HUES6 (cell line): ENCODE data around the gene SLX1A.
"Not testable (repeated sequence)": the region's sequence is repeated elsewhere in the genome, so short reads cannot be mapped to it uniquely, and the experiment has no call there.

Source experiments
- H3K27ac ChIP-seq: 2 replicates; pipeline ENCODE4 v1.7.0; 2013; ENCODE audit warnings: low read depth, mild to moderate bottlenecking, low read length, inconsistent platforms
- H3K27me3 ChIP-seq: 2 replicates; pipeline ENCODE4 v1.6.1; 2013; ENCODE audit warnings: low read length; ENCODE audit not compliant: control insufficient read depth, insufficient read depth
- H3K36me3 ChIP-seq: 2 replicates; pipeline ENCODE4 v1.6.1; 2013; ENCODE audit warnings: low read length; ENCODE audit not compliant: control insufficient read depth, insufficient read depth
- H3K4me1 ChIP-seq: 2 replicates; pipeline ENCODE4 v1.6.1; 2013; ENCODE audit warnings: low read length; ENCODE audit not compliant: control insufficient read depth, insufficient read depth
- H3K4me3 ChIP-seq: 2 replicates; pipeline ENCODE4 v1.5.1; 2013; ENCODE audit warnings: low read depth, low read length
- H3K9ac ChIP-seq: one replicate; pipeline ENCODE4 v1.6.1; 2013; ENCODE audit warnings: mild to moderate bottlenecking, low read length
- H3K9me3 ChIP-seq: 2 replicates; pipeline ENCODE4 v1.6.1; 2013; ENCODE audit warnings: low read depth, low read length; ENCODE audit not compliant: control insufficient read depth, insufficient read depth

Gene SLX1A

DNA sequence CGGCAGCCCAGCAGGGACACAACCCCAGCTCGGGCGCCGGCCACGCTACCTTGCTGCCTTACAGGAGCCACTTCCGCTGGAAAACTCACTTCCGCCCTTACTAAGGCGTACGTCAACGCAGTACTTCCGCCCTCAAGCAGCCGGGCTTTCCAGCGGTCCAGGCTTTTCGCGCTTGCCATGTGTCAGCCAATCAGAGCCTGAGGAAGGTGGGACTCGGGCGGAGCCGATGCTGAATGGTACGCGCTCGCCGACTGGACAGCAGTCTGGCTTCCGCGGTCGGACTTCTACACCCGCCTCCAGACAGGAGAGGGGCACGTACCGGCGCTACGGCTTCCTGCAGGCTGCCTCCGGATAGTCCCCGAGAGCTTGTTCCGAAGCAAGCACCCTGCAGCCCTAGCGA, at the start of gene SLX1A, which contains the start of gene BOLA2B:
Gene SLX1A, plus strand, starts transcription at position 261 of the 400 bp plus-strand sequence. CDS start 210 bp downstream, outside the sequence.
Gene BOLA2B, minus strand, starts transcription at position 52 of the 400 bp plus-strand sequence. CDS start 71 bp downstream, outside the sequence.
- H3K9ac ChIP-seq, H3K27me3 ChIP-seq, H3K36me3 ChIP-seq, H3K27ac ChIP-seq, H3K4me1 ChIP-seq, H3K9me3 ChIP-seq: not testable (repeated sequence)
- peak within 1 kb of the TSS; percentile 58 for H3K4me3 ChIP-seq

DNA sequence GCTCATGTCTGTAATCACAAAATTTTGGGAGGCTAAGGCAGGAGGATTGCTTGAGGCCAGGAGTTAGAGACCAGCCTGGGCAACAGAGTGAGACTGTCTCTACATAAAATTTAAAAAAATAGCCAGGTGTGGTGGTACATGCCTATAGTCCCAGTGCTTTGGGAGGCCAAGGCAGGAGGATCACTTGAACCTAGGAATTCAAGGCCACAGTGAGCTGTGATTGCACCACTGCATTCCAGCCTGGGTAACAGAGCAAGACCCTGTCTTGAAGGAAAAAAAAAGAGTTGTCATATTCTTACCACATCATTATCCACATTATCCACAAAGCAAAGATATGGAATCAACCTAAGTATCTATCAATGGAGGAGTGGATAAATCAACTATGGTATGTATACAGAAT, 49.7 kb upstream of the SLX1A start:
- H3K4me1 ChIP-seq: no peaks in the 10 kb centered on the region
- H3K36me3 ChIP-seq: no peaks in the 10 kb centered on the region
- no peak overlapping the region for H3K9ac ChIP-seq
- H3K27me3 ChIP-seq: no peaks in the 10 kb centered on the region
- H3K9me3 ChIP-seq: 0 out of 2 replicates have a peak, but pooled peaks cover 4% of the 10 kb centered on the region
- H3K27ac ChIP-seq: no peak overlapping the region
- no peak overlapping the region for H3K4me3 ChIP-seq

DNA sequence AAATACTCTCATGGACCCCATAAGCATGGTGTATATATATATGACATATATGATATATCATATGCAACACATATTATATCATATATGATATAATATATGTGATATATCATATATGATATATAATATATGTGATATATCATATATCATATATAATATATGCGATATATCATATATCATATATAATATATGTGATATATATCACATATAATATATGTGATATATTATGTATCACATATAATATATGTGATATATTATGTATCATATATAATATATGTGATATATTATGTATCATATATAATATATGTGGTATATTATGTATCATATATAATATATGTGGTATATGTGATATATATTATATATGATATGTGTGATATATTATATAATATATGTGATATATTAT, 48.8 kb upstream of the SLX1A start:
- H3K9me3 ChIP-seq: peaks cover 11% of the 10 kb centered on the region
- no peak overlapping the region for H3K9ac ChIP-seq
- H3K27me3 ChIP-seq: no peaks in the 10 kb centered on the region
- H3K4me3 ChIP-seq: no peak overlapping the region
- no peak overlapping the region for H3K27ac ChIP-seq
- no peaks in the 10 kb centered on the region for H3K4me1 ChIP-seq
- no peaks in the 10 kb centered on the region for H3K36me3 ChIP-seq

DNA sequence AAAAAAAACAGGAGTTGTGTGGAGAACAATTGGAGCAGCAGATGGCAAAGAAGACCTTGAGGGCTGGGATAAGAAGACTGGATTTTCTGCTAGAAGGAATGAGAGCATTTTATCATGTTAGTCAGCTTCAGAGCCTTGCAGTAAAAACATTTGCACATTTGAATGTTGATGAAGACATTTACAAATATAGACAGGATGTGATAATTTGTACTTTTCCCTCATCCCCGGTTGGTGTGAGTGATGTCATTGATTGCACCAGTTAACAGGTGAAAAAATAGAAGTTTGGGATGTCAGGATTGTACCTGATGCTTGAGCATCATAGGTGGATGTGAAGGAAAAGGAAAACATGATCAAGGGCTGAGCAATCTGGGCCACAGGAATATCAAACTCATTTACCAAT, 48.0 kb upstream of the SLX1A start:
- Histone ChIP-seq H3K9ac (no peak overlapping the region), H3K27ac (no peak overlapping the region), H3K27me3 (no peaks in the 10 kb centered on the region), H3K4me1 (no peaks in the 10 kb centered on the region), H3K4me3 (no peak overlapping the region), H3K9me3 (peaks cover 11% of the 10 kb centered on the region), H3K36me3 (no peaks in the 10 kb centered on the region)

- Histone ChIP-seq H3K27ac (no peak overlapping the region), H3K4me3 (no peak overlapping the region), H3K9ac (no peak overlapping the region), H3K27me3 (no peaks in the 10 kb centered on the region), H3K4me1 (no peaks in the 10 kb centered on the region), H3K9me3 (peaks cover 11% of the 10 kb centered on the region), H3K36me3 (no peaks in the 10 kb centered on the region)
Observed at GRCh38 chr16:30147843-30148510, 45.7 kb upstream of the SLX1A start.

DNA sequence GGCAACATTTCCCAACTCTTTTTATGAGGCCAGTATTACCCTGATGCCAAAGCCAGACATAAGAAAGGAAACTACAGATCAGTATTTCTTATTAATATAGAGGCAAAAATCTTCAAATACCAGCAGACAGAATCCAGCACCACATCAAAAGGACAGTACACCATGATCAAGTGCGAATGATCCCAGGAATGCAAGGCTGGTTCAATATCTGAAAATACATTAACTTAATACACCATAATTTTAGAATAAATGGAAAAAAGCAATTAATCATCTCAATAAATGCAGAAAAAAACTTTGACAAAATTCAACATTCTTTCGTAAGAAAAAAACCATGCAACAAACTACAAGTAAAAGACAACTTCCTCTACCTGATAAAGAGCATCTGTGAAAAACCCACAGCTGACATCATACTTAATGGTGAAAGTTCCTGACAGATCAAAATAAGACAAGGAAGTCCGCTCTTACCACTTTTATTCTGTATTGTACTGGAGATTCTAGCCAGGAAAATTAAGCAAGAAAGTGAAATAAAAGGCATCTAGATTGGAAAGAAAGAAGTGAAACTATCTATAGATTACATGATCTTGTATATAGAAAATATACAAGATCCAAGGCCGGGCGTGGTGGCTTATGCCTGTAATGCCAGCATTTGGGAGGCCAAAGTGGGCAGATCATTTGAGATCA, 44.3 kb upstream of the SLX1A start:
- H3K9ac ChIP-seq: no peak overlapping the region
- H3K36me3 ChIP-seq: no peaks in the 10 kb centered on the region
- peaks cover 11% of the 10 kb centered on the region for H3K9me3 ChIP-seq
- no peaks in the 10 kb centered on the region for H3K27me3 ChIP-seq
- H3K4me1 ChIP-seq: no peaks in the 10 kb centered on the region
- H3K27ac ChIP-seq: no peak overlapping the region
- no peak overlapping the region for H3K4me3 ChIP-seq

- no peaks in the 10 kb centered on the region for H3K36me3 ChIP-seq
- no peak overlapping the region for H3K4me3 ChIP-seq
- no peak overlapping the region for H3K9ac ChIP-seq
- peaks cover 11% of the 10 kb centered on the region for H3K9me3 ChIP-seq
- H3K27ac ChIP-seq: no peak overlapping the region
- no peaks in the 10 kb centered on the region for H3K27me3 ChIP-seq
- no peaks in the 10 kb centered on the region for H3K4me1 ChIP-seq
Observed at GRCh38 chr16:30151091-30151490, 42.6 kb upstream of the SLX1A start.

- no peak overlapping the region for H3K4me3 ChIP-seq
Observed at GRCh38 chr16:30152517-30152916, 41.2 kb upstream of the SLX1A start.

DNA sequence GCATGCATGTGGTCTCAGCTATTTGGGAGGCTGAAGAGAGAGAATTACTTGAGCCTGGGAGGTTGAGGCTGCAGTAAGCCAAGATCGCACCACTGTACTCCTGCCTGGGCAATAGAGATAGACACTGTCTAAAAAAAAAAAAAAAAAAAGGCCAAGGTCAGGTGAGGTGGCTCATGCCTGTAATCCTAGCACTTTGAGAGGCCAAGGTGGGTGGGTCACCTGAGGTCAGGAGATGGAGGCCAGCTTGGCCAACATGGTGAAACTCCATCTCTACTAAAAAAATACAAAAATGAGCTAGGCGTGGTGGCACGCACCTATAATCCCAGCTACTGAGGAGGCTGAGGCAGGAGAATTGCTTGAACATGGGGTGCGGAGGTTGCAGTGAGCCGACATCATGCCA, 38.5 kb upstream of the SLX1A start:
- Histone ChIP-seq H3K27me3 (no peaks in the 10 kb centered on the region), H3K4me3 (no peak overlapping the region), H3K36me3 (no peaks in the 10 kb centered on the region), H3K4me1 (no peaks in the 10 kb centered on the region), H3K9me3 (no peaks in the 10 kb centered on the region), H3K27ac (no peak overlapping the region), H3K9ac (no peak overlapping the region)

More at GRCh38 chr16:30152517-30152916, 41.2 kb upstream of the SLX1A start:
- H3K4me1 ChIP-seq: no peaks in the 10 kb centered on the region
- H3K9me3 ChIP-seq: peaks cover 11% of the 10 kb centered on the region
- no peaks in the 10 kb centered on the region for H3K36me3 ChIP-seq
- no peak overlapping the region for H3K9ac ChIP-seq
- H3K27me3 ChIP-seq: no peaks in the 10 kb centered on the region
- H3K27ac ChIP-seq: no peak overlapping the region

GRCh38 chr16:30157214-30157613, 36.5 kb upstream of the SLX1A start:
- Histone ChIP-seq H3K9me3 (no peaks in the 10 kb centered on the region), H3K4me1 (no peaks in the 10 kb centered on the region), H3K9ac (no peak overlapping the region), H3K27ac (no peak overlapping the region), H3K36me3 (no peaks in the 10 kb centered on the region), H3K4me3 (no peak overlapping the region), H3K27me3 (no peaks in the 10 kb centered on the region)

GRCh38 chr16:30163538-30163937, 30.1 kb upstream of the SLX1A start:
- Histone ChIP-seq H3K9me3 (no peaks in the 10 kb centered on the region), H3K4me3 (no peak overlapping the region), H3K36me3 (no peaks in the 10 kb centered on the region), H3K4me1 (no peaks in the 10 kb centered on the region), H3K27me3 (no peaks in the 10 kb centered on the region), H3K27ac (no peak overlapping the region), H3K9ac (no peak overlapping the region)
